ENCODE results near the gene SLC25A23. TPM values are rescaled to one million over a fixed set of nuclear protein-coding genes. Genes with fewer than 3 reads are reported as not detected.

The SLC25A23 gene
- total and polyA plus RNA-seq, 2 of the 8 experiments (the other 6 are each of a cell fraction or from before 2014, with no cell fraction given), result 18.0 to 48.1 TPM

- TF ChIP-seq ZNF274 (IDR thresholded peaks at IDR 0.05; ENCODE audit: borderline replicate concordance, extremely low read depth, low read length) (no peak), TBP (IDR thresholded peaks at IDR 0.05; ENCODE audit: low read depth, low read length) (no peak), RNF2 (IDR thresholded peaks at IDR 0.05; ENCODE audit: borderline replicate concordance, low read depth, low read length, missing control alignments, poor library complexity, severe bottlenecking) (no peak), YY1 (IDR thresholded peaks at IDR 0.05; ENCODE audit: low read depth, low read length) (no peak), POLR2AphosphoS5 (IDR thresholded peaks at IDR 0.05; ENCODE audit: low read depth, low read length) (no peak)
- TF ChIP-seq, protein P1, sequence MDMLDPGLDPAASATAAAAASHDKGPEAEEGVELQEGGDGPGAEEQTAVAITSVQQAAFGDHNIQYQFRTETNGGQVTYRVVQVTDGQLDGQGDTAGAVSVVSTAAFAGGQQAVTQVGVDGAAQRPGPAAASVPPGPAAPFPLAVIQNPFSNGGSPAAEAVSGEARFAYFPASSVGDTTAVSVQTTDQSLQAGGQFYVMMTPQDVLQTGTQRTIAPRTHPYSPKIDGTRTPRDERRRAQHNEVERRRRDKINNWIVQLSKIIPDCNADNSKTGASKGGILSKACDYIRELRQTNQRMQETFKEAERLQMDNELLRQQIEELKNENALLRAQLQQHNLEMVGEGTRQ (IDR thresholded peaks at IDR 0.05; ENCODE audit: low read length), result no peak
Measured at GRCh38 chr19:6490134-6490533, 30.5 kb upstream of the SLC25A23 start (continued).
